ENCODE results near the gene ABCC3.

ABCC3 gene

GRCh38 chr17:50627782-50628601 is 6.7 kb upstream of the ABCC3 start:
- DNase-seq, result no peak

GRCh38 chr17:50629902-50630301 is 4.8 kb upstream of the ABCC3 start:
- no peak for DNase-seq

- DNase-seq, result peak; percentile 46 to 55
Measured at GRCh38 chr17:50630524-50631194, 4.0 kb upstream of the ABCC3 start.

- no peak for DNase-seq
Measured at GRCh38 chr17:50631195-50631907, 3.3 kb upstream of the ABCC3 start.

GRCh38 chr17:50631908-50632571 is 2.6 kb upstream of the ABCC3 start:
- DNase-seq, result no peak

- no peak for DNase-seq
Measured at GRCh38 chr17:50632637-50633036, 2.0 kb upstream of the ABCC3 start.

- DNase-seq, result no peak
Measured at GRCh38 chr17:50633683-50634082, 998 bp upstream of the ABCC3 start.

- no peak for DNase-seq
Measured at GRCh38 chr17:50634915-50635731, 442 bp downstream of the ABCC3 start.

GRCh38 chr17:50635732-50635981 is 976 bp downstream of the ABCC3 start:
- no peak for DNase-seq

GRCh38 chr17:50635982-50636803 is 1.5 kb downstream of the ABCC3 start:
- no peak for DNase-seq

GRCh38 chr17:50636804-50637195 is 2.1 kb downstream of the ABCC3 start:
- DNase-seq, result no peak

GRCh38 chr17:50637829-50638605 is 3.3 kb downstream of the ABCC3 start:
- DNase-seq, result no peak

- DNase-seq, result no peak
Measured at GRCh38 chr17:50638606-50638965, 3.9 kb downstream of the ABCC3 start.

- DNase-seq, result no peak
Measured at GRCh38 chr17:50638966-50639713, 4.5 kb downstream of the ABCC3 start.

- DNase-seq, result no peak
Measured at GRCh38 chr17:50640686-50641351, 6.1 kb downstream of the ABCC3 start.

GRCh38 chr17:50641357-50641756 is 6.7 kb downstream of the ABCC3 start:
- DNase-seq, result no peak

GRCh38 chr17:50642071-50642721 is 7.5 kb downstream of the ABCC3 start:
- DNase-seq, result no peak

- DNase-seq, result no peak
Measured at GRCh38 chr17:50642722-50643656, 8.3 kb downstream of the ABCC3 start.
